Psoas muscle (tissue), 8 donors: ENCODE measurements around the gene CCDC12. TPM values are rescaled to one million over a fixed set of nuclear protein-coding genes. Genes with fewer than 3 reads are reported as not detected.

Source experiments
- ATAC-seq, 4 donors: fragments of 200-7000 bp; cut with Tn5 transposase; one replicate each; pipeline ENCODE4 v1.9.1; 2020; ENCODE audit warnings: moderate library complexity in 3 of 4, mild to moderate bottlenecking in 2 of 4
- DNase-seq, 2 donors: peaks; one replicate each; pipeline ENCODE4 v3.0.0-alpha.2; 2020
- H3K27ac ChIP-seq: fragments of 200-600 bp; one replicate; pipeline ENCODE4 v1.8.0; 2022
- H3K27me3 ChIP-seq, 3 donors: fragments of 200-600 bp in 1 of 3; one replicate each; pipeline versions ENCODE4 v1.6.1 to v1.8.0; 2013 to 2022; ENCODE audit warnings: low read length in 2 of 3, mild to moderate bottlenecking in 2 of 3, moderate library complexity in 1 of 3; ENCODE audit not compliant: insufficient read depth in 3 of 3
- H3K36me3 ChIP-seq, 2 donors: fragments of 200-600 bp in 1 of 2; one replicate each; pipeline versions ENCODE4 v1.6.1 to v1.8.0; 2013 to 2022; ENCODE audit warnings: low read depth in 1 of 2, mild to moderate bottlenecking in 1 of 2, moderate library complexity in 1 of 2; ENCODE audit not compliant: insufficient read depth in 1 of 2
- H3K4me1 ChIP-seq: fragments of 200-600 bp; one replicate; pipeline ENCODE4 v1.8.0; 2022
- H3K4me3 ChIP-seq: fragments of 200-600 bp; one replicate; pipeline ENCODE4 v1.8.0; 2022; ENCODE audit warnings: mild to moderate bottlenecking
- H3K9me3 ChIP-seq: fragments of 200-600 bp; one replicate; pipeline ENCODE4 v1.8.0; 2022
- CTCF ChIP-seq: fragments of 200-600 bp; IDR thresholded peaks from one replicate; pipeline ENCODE4 v1.8.0; 2022; ENCODE audit warnings: antibody characterized with exemption
- WGBS, 3 donors: extraction: QIAGEN DNeasy Blood & Tissue Kit; methylation state at CpG; one replicate each; pipeline versions ENCODE4 v1.1.6 to v1.1.7; 2013; 5-methylcytosine and 5-hydroxymethylcytosine counted together
- intact Hi-C, 2 donors: fragments of 100-400 bp; cut with DNase I; formaldehyde crosslinking; loops; one replicate each; pipeline versions ENCODE4 v1.11.0 to v1.14.2; 2022
- polyA plus RNA-seq, 3 donors: library from polyadenylated mRNA; stranded (reverse); fragments of 200-250 nt; gene quantifications; one replicate each; pipeline ENCODE4 v1.2.3, GENCODE V29; 2013
- total RNA-seq, 4 donors: library from RNA; stranded (reverse); fragmentation: NEBNext Ultra II Directional in 2 of 4; extraction: Animal tissue kit (Norgen Biotek cat#: 25700) in 2 of 4; gene quantifications; one replicate each; pipeline versions ENCODE4 v1.2.1 to v1.2.4, GENCODE V29; 2021 to 2023
- donor health status: healthy with polysubstance abuse.
- donor health status: DM: no; HTN: no; CAD: no; lungs with moderate emphysema.
- donor health status: Bipolar disorder and iron deficiency.
- donor health status: healthy.
- donor health status: DM: yes; HTN: yes; CAD: no.
- donor health status: DM: no; HTN: no; CAD: no.
- donor health status: DM: no; HTN: no; CAD: no.
- donor health status: DM: yes; HTN: yes; CAD: no.

CCDC12 gene
- total and polyA plus RNA-seq, 7 donors, result 25.1 to 69.8 (median 36.4) TPM

- H3K36me3 ChIP-seq, result no peaks in the 10 kb centered on the region
- intact Hi-C loops, result loop anchor here in 1 of 2 donors (5.0 kb wide), 1 partner anchor 53 kb away; no protein-coding TSS in a partner anchor
- no peaks in the 10 kb centered on the region for H3K9me3 ChIP-seq
- no peaks in the 10 kb centered on the region for H3K27me3 ChIP-seq
- H3K27ac ChIP-seq, result peak overlapping the region; percentile 93
- WGBS, 3 donors, result 3 to 7% (median 4%) methylated on average over 18 to 35 of the region's 40 CpGs
- TF ChIP-seq CTCF, result no peak
- peak overlapping the region; percentile 75 for H3K4me3 ChIP-seq
- DNase-seq (peak; percentile 41 to 75), ATAC-seq (no peak)
- peaks cover 13% of the 10 kb centered on the region for H3K4me1 ChIP-seq
Observed at GRCh38 chr3:46979958-46980497, 3.5 kb upstream of the CCDC12 start.

- Histone ChIP-seq H3K4me3 (peak within 1 kb of the TSS; percentile 75), H3K27me3 (no peaks in the 10 kb centered on the region), H3K36me3 (no peaks in the 10 kb centered on the region), H3K4me1 (peaks cover 20% of the 10 kb centered on the region), H3K9me3 (no peaks in the 10 kb centered on the region), H3K27ac (peak within 1 kb of the TSS; percentile 93)
- intact Hi-C loops, result loop anchor here in 1 of 2 donors (5.0 kb wide), 1 partner anchor 52 kb away; no protein-coding TSS in a partner anchor
- no peak for TF ChIP-seq CTCF
- DNase-seq, result peak; percentile 98 to 99
- WGBS, 3 donors, result 1 to 2% (median 1%) methylated on average over 43 to 73 of the region's 73 CpGs
- peak; percentile 79 to 82 (median 80) for ATAC-seq
Observed at GRCh38 chr3:46978985-46979944, 2.7 kb upstream of the CCDC12 start, which contains the start of gene NBEAL2. Gene NBEAL2 (plus strand): TSS chr3:46979666. CDS start chr3:46979862, 196 bp downstream.

- Histone ChIP-seq H3K4me3 (peak overlapping the region; percentile 75), H3K9me3 (no peaks in the 10 kb centered on the region), H3K27ac (peak overlapping the region; percentile 93), H3K27me3 (no peaks in the 10 kb centered on the region), H3K4me1 (peaks cover 27% of the 10 kb centered on the region), H3K36me3 (no peaks in the 10 kb centered on the region)
- intact Hi-C loops, result loop anchor here in 1 of 2 donors (5.0 kb wide), 1 partner anchor 51 kb away; no protein-coding TSS in a partner anchor
- peak in 1 of 2 donors; percentile 44 for DNase-seq
- 73 to 91% (median 78%) methylated on average over 8 to 9 of the region's 9 CpGs for WGBS, 3 donors
- no peak for ATAC-seq
- no peak for TF ChIP-seq CTCF
Observed at GRCh38 chr3:46978381-46978780, 1.8 kb upstream of the CCDC12 start.

GRCh38 chr3:46977811-46978195, 1.3 kb upstream of the CCDC12 start:
- H3K36me3 ChIP-seq, result no peaks in the 10 kb centered on the region
- no peak overlapping the region for H3K4me3 ChIP-seq
- 93 to 96% (median 96%) methylated on average over 5 of the region's 5 CpGs for WGBS, 3 donors
- DNase-seq, result peak in 1 of 2 donors; percentile 41
- H3K27me3 ChIP-seq, result no peaks in the 10 kb centered on the region
- peaks cover 27% of the 10 kb centered on the region for H3K4me1 ChIP-seq
- peak overlapping the region; percentile 93 for H3K27ac ChIP-seq
- intact Hi-C loops, result loop anchor here in 1 of 2 donors (5.0 kb wide), 1 partner anchor 51 kb away; no protein-coding TSS in a partner anchor
- H3K9me3 ChIP-seq, result no peaks in the 10 kb centered on the region
- no peak for TF ChIP-seq CTCF
- no peak for ATAC-seq
